HS-5 (cell line): ENCODE measurements around the gene GGTLC1.
"Not testable (repeated sequence)": the region's sequence is repeated elsewhere in the genome, so short reads cannot be mapped to it uniquely, and the experiment has no call there.

Experiments
- DNase-seq: peaks from one replicate; pipeline ENCODE4 v3.0.0-alpha.2; 2012; ENCODE audit warnings: low read depth

The GGTLC1 gene

DNA sequence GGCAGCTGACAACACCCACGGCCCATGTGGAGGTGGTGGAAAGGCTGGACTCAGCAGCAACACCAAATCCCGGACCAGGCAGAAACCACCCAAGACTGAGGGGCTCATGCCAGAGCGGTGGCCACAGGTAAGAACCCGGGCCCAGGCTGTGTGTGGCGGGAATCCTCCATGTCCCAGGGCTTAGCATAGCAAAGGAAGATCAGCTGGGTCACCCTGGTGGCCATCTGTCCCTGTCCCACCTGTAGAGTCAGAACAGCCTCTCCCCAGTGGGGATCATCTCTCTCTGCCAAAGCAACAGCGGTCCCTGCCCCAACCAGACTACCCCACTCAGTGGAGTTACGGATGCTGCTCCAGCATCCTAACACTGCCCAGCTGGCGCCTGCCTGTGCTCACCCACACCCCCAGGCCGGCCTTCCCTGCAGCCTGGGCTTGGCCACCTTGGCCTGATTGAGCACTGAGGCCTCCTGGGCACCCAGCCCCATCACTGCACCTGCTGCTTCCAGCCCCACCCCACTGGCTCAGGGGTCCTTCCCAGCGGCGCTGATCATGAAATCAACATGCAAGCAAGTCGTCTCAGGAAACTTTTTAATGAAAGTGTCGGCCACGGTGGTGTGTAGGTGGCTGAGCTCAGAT, 5.5 kb upstream of the GGTLC1 start:
- DNase-seq, result not testable (repeated sequence)

DNA sequence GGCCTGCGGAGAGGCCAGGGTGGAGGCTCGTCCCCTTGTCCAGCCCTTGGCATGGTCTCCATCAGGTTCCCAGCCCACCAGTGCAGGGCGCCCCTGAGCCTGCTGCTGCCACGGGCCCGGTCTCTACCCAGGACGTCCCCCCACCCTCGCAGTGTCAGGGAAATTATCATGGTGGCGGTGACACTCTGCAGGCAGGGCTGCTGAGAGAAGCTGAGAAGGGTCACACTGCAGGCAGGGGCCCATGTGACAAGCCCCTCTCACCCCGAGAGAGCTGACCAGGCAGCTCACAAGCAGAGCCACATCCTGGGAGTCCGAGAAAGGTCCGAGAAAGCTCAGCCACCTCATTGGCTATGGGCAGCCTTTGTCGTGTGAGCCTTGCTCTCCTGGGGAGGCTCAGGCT, 4.9 kb upstream of the GGTLC1 start:
- DNase-seq, result not testable (repeated sequence)

GRCh38 chr20:23990296-23990695, 1.7 kb upstream of the GGTLC1 start:
- DNase-seq, result not testable (repeated sequence)

- not testable (repeated sequence) for DNase-seq
Measured at GRCh38 chr20:23988966-23989365, 387 bp upstream of the GGTLC1 start.

DNA sequence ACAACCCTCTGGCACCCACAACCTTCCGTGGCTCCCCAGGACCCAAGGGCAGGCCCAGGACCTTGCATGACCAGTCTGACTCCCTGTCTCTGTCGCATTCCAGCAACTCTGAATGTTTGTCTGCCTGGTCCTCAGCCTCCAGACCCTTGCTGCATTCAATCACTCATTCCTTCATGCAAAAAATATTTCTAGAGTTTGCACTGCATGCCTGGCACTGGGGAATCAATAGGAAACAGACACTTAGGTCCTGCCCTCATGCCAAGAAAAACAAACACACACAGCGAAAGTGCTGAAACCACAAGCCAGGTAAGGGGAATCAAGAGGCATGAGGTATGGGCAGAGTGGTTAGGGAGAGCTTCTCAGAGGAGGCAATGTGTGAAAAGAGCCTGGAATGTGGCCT, 1.9 kb downstream of the GGTLC1 start:
- DNase-seq, result not testable (repeated sequence)

GRCh38 chr20:23986310-23986709, 2.3 kb downstream of the GGTLC1 start:
- not testable (repeated sequence) for DNase-seq

- not testable (repeated sequence) for DNase-seq
Measured at GRCh38 chr20:23985790-23986225, 2.8 kb downstream of the GGTLC1 start.

- not testable (repeated sequence) for DNase-seq
Measured at GRCh38 chr20:23985066-23985789, 3.4 kb downstream of the GGTLC1 start.

- not testable (repeated sequence) for DNase-seq
Measured at GRCh38 chr20:23984476-23985023, 4.0 kb downstream of the GGTLC1 start.

GRCh38 chr20:23982112-23983018, 6.2 kb downstream of the GGTLC1 start:
- DNase-seq, result not testable (repeated sequence)

DNA sequence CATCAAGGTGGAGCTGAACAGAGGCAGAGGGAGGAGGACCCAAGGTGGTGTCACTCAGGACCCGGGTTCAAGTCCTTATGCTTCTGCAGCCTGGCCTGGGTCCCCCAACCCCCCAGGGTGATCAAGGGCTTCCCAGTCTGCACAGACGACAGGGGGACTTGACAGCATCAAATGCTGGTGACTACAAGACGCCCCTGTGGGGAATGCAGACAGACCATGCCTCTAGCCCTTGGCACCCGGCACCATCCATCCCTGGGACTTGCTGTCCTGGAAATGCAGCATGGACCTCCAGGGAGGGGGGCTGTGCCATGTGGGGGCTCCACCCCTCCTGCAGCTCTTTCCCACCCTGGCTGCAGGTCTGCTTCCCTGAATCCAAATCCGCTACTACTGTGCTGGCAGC, 7.1 kb downstream of the GGTLC1 start:
- DNase-seq, result not testable (repeated sequence)

DNA sequence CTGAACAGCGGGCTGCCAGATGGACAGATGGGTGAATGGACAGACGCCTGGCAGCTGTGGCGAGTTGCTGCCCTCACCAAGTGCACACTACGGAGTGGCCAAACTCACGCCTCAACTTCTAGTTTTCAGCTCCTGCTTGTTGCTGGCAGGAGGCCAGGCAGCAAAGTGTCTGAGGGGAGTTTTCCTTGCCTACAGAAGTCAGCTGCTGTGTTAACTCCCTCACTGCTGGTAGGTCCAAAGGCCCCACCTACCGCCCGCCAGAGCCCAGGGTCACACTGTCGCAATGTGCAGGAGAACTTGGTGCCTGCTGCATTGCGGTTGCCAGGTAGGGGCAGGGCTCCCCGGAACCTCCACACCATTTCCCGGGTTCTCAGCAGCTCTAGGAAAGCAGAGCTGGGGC, 7.6 kb downstream of the GGTLC1 start:
- not testable (repeated sequence) for DNase-seq

DNA sequence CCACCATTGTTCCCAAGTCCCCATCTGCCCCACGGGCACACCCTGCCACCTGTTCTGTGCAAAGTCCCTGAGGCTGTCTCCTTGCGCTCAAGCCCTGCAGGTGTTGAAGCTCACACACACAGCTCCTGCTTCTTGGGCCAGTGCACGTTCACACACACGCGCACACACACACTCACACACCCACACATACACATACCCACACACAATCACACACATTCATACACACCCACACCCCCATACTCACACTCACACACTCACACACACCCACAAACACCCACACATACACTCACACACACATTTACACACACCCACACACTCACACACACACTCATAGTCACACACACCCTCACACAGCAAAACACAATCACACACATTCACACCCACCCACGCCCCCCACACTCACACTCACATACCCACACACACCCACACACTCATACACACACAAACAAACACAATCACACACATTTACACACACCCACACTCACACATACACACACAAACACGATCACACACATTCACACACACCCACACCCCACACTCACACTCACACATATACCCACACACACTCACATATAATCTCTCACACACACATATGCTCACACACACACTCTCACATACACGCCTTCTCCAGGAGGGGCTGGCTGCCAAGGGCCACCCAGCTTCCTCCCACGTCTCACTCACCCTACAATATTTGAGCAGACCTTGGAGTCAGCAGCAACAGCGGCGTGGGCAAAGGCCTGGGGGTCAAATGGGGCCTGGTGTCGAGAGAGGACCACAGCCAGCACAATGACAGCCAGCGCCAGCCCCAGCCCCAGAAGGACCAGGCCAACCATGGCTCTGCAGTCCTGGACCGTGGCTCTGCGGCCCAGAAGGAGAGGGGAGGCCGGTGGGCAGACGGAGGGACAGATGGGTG, 8.4 kb downstream of the GGTLC1 start:
- DNase-seq, result not testable (repeated sequence)

- DNase-seq, result not testable (repeated sequence)
Measured at GRCh38 chr20:23979380-23979779, 9.2 kb downstream of the GGTLC1 start.

DNA sequence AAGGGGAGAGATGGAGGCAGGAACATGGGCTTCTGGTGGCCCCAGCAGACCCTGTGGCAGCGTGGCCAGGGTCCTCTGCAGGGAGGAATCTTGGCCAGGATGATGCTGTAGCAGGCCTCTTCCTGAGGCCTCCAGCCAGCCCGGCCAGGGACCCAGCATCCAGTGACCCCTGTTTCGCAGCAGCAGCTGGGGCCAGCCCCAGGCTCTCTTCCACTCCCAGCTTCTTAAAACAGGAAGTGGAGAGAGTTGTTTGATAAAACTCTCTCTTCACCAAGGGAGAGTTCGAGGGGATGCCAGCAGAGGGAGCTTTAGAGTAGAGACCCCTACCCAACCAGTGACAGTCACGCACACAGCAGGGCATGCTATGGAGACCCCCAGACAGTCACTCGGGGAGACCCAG, 10.1 kb downstream of the GGTLC1 start:
- DNase-seq, result not testable (repeated sequence)

DNA sequence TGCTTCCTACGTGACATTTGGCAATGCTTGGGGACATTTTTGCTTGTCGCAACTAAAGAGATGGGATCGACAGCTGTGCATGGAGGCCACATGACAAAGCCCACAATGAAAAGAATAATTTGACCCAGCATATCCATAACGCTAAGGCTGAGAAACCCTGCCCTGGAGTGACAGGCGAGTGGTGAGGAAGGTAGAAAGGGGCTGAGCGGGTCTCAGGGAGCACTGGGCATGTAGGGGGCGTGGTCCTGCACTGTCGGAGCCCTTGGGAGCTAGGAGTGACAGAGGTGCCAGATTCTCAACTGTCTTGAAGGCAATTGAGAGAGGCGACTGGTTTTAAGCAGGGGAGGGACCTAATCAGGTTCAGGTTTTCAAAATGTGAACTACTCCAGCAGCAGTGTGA, 13.6 kb downstream of the GGTLC1 start:
- DNase-seq, result no peak

- no peak for DNase-seq
Measured at GRCh38 chr20:23971310-23971709, 17.3 kb downstream of the GGTLC1 start.

GRCh38 chr20:23970049-23970448, 18.5 kb downstream of the GGTLC1 start:
- DNase-seq, result no peak

DNA sequence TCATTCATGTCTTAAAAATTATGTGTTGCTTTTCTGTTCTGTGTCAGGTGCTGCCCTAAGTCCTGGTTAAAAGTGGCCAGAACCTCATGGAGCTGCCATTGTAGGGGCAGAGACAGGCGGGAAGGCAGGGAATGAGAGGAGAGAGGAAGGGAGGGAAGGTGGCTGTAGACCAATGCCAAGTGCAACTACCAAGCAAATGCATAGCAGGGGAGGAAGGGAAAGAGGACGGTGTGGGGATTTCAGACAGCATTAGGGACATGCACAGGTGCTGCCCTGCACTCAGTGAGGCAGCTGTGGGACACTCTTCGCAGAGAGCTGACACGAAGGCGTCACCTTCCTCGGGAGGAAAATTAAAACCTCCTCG, 21.0 kb downstream of the GGTLC1 start:
- DNase-seq, result no peak

DNA sequence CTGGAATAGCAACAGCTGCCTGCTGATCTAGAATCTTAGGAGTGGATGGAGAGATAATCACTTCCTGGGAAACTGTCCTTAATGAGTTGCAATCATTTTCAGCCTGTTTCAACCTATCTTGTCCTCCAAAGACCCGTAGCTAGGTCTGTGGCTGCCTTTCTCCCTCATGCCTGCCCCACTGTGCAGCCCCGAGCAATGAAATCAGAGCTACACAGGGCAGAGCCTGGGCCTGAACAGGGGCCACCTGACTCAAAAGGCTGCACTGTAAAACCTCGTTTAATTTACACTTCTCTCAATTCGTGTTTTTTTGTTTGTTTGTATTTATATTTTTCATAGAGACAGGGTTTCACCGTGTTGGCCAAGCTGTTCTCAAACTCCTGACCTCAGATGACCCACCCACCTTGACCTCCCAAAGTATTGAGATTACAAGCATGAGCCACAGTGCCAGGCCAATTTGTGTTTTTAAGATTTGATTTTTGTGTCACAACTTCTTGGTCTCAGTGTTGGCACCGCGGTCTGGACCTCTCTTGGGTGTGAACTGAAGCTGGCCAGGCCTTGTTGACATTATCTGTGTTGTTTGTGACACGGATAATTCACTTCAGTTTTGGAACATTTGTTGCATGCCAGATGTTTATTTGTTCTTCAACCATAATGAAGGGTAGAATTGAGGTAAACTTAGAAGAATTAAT, 21.5 kb downstream of the GGTLC1 start:
- no peak for DNase-seq

DNA sequence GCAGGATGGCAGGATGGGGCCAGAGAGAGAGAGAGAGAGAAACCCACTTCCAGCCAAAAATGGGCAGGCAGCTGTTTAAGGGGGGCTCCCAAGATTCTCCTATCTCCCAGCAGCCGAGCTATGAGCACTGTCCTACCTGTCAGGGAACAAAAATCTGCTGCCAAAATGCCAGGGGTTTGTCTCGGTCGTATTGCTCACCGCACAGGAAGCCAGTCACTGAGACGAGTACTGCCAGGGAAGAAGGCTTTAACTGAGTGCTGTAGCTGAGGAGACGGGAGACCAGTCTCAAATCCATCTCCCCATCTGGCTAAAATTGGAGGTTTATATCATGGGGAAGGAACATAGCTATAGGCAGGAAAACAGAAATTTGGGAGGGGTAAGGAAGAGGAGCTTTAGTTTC, 22.3 kb downstream of the GGTLC1 start:
- DNase-seq, result no peak
